Astrocyte (in vitro differentiated cells and primary cell): ENCODE results near the gene CORIN. TPM values are rescaled to one million over a fixed set of nuclear protein-coding genes. Genes with fewer than 3 reads are reported as not detected.

Experiments used
- DNase-seq: peaks from one replicate; pipeline ENCODE4 v3.0.0-alpha.2; 2010; ENCODE audit warnings: low read depth
- FAIRE-seq: peaks from 2 replicates; lab custom pipeline; 2011; peaks lifted over from hg19 to GRCh38; lab: Jason Lieb, UNC
- H2AFZ ChIP-seq: 2 replicates; pipeline ENCODE4 v1.6.0; 2012; ENCODE audit warnings: low read depth, low read length, inconsistent platforms
- H3K27ac ChIP-seq: 2 replicates; pipeline ENCODE4 v1.5.1; 2011; ENCODE audit warnings: low read depth, low read length, inconsistent platforms
- H3K27me3 ChIP-seq: 2 replicates; pipeline ENCODE4 v1.6.0; 2011; ENCODE audit warnings: low read length, inconsistent platforms; ENCODE audit not compliant: insufficient read depth
- H3K36me3 ChIP-seq: 2 replicates; pipeline ENCODE4 v1.5.1; 2011; ENCODE audit warnings: low read length, inconsistent platforms; ENCODE audit not compliant: insufficient read depth
- H3K4me1 ChIP-seq: 2 replicates; pipeline ENCODE4 v1.5.1; 2011; ENCODE audit warnings: low read length, inconsistent platforms; ENCODE audit not compliant: insufficient read depth
- H3K4me2 ChIP-seq: 2 replicates; pipeline ENCODE4 v1.6.0; 2012; ENCODE audit warnings: low read length, inconsistent platforms
- H3K4me3 ChIP-seq: 2 replicates; pipeline ENCODE4 v1.5.1; 2011; ENCODE audit warnings: low read depth, mild to moderate bottlenecking, low read length, inconsistent platforms; ENCODE audit not compliant: insufficient read depth
- H3K79me2 ChIP-seq: 2 replicates; pipeline ENCODE4 v1.6.0; 2012; ENCODE audit warnings: mild to moderate bottlenecking, low read length, inconsistent platforms; ENCODE audit not compliant: insufficient read depth
- H3K9ac ChIP-seq: 2 replicates; pipeline ENCODE4 v1.6.0; 2012; ENCODE audit warnings: mild to moderate bottlenecking, low read length, inconsistent platforms
- H3K9me3 ChIP-seq: 2 replicates; pipeline ENCODE4 v1.5.1; 2012; ENCODE audit warnings: low read depth, mild to moderate bottlenecking, low read length, inconsistent platforms; ENCODE audit not compliant: insufficient read depth
- H4K20me1 ChIP-seq: 2 replicates; pipeline ENCODE4 v1.6.0; 2012; ENCODE audit warnings: low read length, inconsistent platforms; ENCODE audit not compliant: insufficient read depth
- H3K27ac Mint-ChIP-seq: one replicate; pipeline ENCODE4 v1.8.0; 2021; ENCODE audit warnings: mild to moderate bottlenecking, mixed read lengths; ENCODE audit not compliant: unreplicated experiment
- H3K27me3 Mint-ChIP-seq: one replicate; pipeline ENCODE4 v1.8.0; 2021; ENCODE audit warnings: low read depth, mixed read lengths; ENCODE audit not compliant: unreplicated experiment
- H3K36me3 Mint-ChIP-seq: one replicate; pipeline ENCODE4 v1.8.0; 2021; ENCODE audit warnings: low read depth, mixed read lengths; ENCODE audit not compliant: unreplicated experiment
- H3K4me1 Mint-ChIP-seq: one replicate; pipeline ENCODE4 v1.8.0; 2021; ENCODE audit warnings: low read depth, mixed read lengths; ENCODE audit not compliant: unreplicated experiment
- H3K4me3 Mint-ChIP-seq: one replicate; pipeline ENCODE4 v1.8.0; 2021; ENCODE audit warnings: mild to moderate bottlenecking, moderate library complexity, mixed read lengths; ENCODE audit not compliant: unreplicated experiment
- H3K9me3 Mint-ChIP-seq: one replicate; pipeline ENCODE4 v1.8.0; 2021; ENCODE audit warnings: mild to moderate bottlenecking, mixed read lengths; ENCODE audit not compliant: unreplicated experiment
- EZH2 ChIP-seq: IDR thresholded peaks from 2 replicates; pipeline ENCODE4 v1.6.1; 2012; ENCODE audit warnings: mild to moderate bottlenecking, low read length, inconsistent platforms; ENCODE audit not compliant: insufficient read depth
- total RNA-seq: library from RNA; stranded (reverse); gene quantifications from 2 replicates; pipeline ENCODE4 v1.2.1, GENCODE V29; 2021
- TF ChIP-seq, protein P1 (sequence below): IDR thresholded peaks from 2 replicates; pipeline ENCODE4 v1.5.1; 2011; ENCODE audit warnings: low read depth, mild to moderate bottlenecking, inconsistent platforms, low read length, moderate library complexity; ENCODE audit not compliant: insufficient read depth

The CORIN gene
- total RNA-seq, 1 donor from 2014 or later, result 0.20 TPM

DNA sequence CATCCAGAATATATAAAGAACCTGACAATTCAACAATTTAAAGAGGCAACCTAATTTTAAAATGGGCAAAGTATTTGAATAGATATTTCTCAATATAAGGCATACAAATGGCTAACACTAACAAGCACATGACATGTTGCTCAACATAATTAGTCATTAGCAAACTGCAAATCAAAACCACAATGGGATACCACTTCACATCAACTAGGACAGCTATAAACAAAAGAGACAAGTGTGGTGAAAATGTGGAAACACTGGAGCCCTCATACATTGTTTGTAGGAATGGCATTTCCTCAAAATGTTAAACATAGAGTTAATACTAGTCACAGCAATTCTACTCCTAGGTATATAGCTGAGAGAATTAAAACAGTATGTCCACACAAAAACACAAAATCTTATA lies 96.7 kb downstream of the CORIN start:
- no peaks in the 10 kb centered on the region for H3K79me2 ChIP-seq
- no peak overlapping the region for H3K4me2 ChIP-seq
- H3K9me3 ChIP-seq, result no peaks in the 10 kb centered on the region
- H2AFZ ChIP-seq, result no peak overlapping the region
- TF ChIP-seq, protein P1, sequence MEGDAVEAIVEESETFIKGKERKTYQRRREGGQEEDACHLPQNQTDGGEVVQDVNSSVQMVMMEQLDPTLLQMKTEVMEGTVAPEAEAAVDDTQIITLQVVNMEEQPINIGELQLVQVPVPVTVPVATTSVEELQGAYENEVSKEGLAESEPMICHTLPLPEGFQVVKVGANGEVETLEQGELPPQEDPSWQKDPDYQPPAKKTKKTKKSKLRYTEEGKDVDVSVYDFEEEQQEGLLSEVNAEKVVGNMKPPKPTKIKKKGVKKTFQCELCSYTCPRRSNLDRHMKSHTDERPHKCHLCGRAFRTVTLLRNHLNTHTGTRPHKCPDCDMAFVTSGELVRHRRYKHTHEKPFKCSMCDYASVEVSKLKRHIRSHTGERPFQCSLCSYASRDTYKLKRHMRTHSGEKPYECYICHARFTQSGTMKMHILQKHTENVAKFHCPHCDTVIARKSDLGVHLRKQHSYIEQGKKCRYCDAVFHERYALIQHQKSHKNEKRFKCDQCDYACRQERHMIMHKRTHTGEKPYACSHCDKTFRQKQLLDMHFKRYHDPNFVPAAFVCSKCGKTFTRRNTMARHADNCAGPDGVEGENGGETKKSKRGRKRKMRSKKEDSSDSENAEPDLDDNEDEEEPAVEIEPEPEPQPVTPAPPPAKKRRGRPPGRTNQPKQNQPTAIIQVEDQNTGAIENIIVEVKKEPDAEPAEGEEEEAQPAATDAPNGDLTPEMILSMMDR, result no peak
- no peak for TF ChIP-seq EZH2
- H4K20me1 ChIP-seq, result no peaks in the 10 kb centered on the region
- H3K27me3 Mint-ChIP-seq, result no peaks in the 10 kb centered on the region
- no peak overlapping the region for H3K9ac ChIP-seq
- H3K27ac ChIP-seq, result no peak overlapping the region
- H3K4me1 ChIP-seq, result no peaks in the 10 kb centered on the region
- peaks cover 4% of the 10 kb centered on the region for H3K9me3 Mint-ChIP-seq
- no peak for DNase-seq
- no peaks in the 10 kb centered on the region for H3K36me3 Mint-ChIP-seq
- FAIRE-seq, result no peak
- H3K4me3 Mint-ChIP-seq, result no peak overlapping the region
- H3K27me3 ChIP-seq, result no peaks in the 10 kb centered on the region
- H3K4me3 ChIP-seq, result no peak overlapping the region
- no peaks in the 10 kb centered on the region for H3K36me3 ChIP-seq
- H3K4me1 Mint-ChIP-seq, result no peaks in the 10 kb centered on the region
- H3K27ac Mint-ChIP-seq, result no peak overlapping the region

DNA sequence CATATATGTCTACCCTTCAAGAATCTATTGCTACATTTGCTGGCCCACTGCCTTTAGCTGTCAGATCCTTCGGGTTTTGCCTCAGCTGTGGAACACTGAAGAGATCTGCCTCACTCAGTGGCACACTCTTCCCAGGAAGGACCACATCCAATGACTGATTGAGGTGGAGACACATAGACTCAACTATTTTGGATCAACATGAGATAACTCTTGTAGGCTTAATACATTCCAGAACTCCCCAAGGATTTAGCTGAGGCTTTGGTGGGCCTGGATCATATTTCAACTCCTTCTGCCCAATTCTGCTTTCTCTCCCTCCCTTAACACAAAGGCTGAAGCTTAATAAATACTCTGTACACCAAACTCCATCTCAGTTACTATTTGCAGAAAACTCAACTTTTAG lies 100.5 kb downstream of the CORIN start:
- no peak overlapping the region for H3K4me3 ChIP-seq
- no peak overlapping the region for H2AFZ ChIP-seq
- H3K4me3 Mint-ChIP-seq, result no peak overlapping the region
- DNase-seq, result no peak
- no peak overlapping the region for H3K27ac Mint-ChIP-seq
- H3K4me1 Mint-ChIP-seq, result no peaks in the 10 kb centered on the region
- no peaks in the 10 kb centered on the region for H3K27me3 Mint-ChIP-seq
- no peaks in the 10 kb centered on the region for H3K9me3 ChIP-seq
- no peak overlapping the region for H3K9ac ChIP-seq
- no peak overlapping the region for H3K4me2 ChIP-seq
- no peaks in the 10 kb centered on the region for H3K36me3 Mint-ChIP-seq
- H3K27ac ChIP-seq, result no peak overlapping the region
- no peaks in the 10 kb centered on the region for H4K20me1 ChIP-seq
- no peaks in the 10 kb centered on the region for H3K36me3 ChIP-seq
- H3K79me2 ChIP-seq, result no peaks in the 10 kb centered on the region
- no peaks in the 10 kb centered on the region for H3K9me3 Mint-ChIP-seq
- no peaks in the 10 kb centered on the region for H3K4me1 ChIP-seq
- FAIRE-seq, result no peak
- TF ChIP-seq, protein P1, result no peak
- no peak for TF ChIP-seq EZH2
- H3K27me3 ChIP-seq, result no peaks in the 10 kb centered on the region

DNA sequence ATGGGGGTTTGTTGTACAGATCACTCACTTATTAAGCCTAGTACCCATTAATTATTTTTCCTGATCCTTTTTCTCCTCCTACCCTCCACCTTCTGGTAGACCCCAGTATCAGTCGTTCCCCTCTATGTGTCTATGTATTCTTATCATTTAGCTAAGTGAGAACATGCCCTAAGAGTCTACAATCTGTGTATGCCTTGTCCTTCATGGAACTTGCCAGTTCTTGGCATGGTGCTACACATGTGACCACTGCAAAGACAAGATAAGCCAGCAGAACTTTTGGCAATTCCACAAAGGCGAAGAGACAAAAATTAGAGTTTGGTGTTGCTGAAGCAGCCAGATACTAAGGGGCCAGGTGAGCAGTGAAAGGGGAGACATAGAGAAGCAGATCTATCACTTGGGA lies 101.3 kb downstream of the CORIN start:
- H3K4me3 ChIP-seq, result no peak overlapping the region
- H3K9me3 ChIP-seq, result no peaks in the 10 kb centered on the region
- Mint-ChIP-seq H3K36me3 (no peaks in the 10 kb centered on the region), H3K27me3 (no peaks in the 10 kb centered on the region), H3K4me1 (no peaks in the 10 kb centered on the region), H3K4me3 (no peak overlapping the region), H3K9me3 (no peaks in the 10 kb centered on the region), H3K27ac (no peak overlapping the region)
- no peak overlapping the region for H3K27ac ChIP-seq
- no peak overlapping the region for H3K4me2 ChIP-seq
- H3K4me1 ChIP-seq, result no peaks in the 10 kb centered on the region
- no peaks in the 10 kb centered on the region for H4K20me1 ChIP-seq
- no peak overlapping the region for H3K9ac ChIP-seq
- TF ChIP-seq EZH2, result no peak
- TF ChIP-seq, protein P1, result no peak
- no peak overlapping the region for H2AFZ ChIP-seq
- no peaks in the 10 kb centered on the region for H3K27me3 ChIP-seq
- no peaks in the 10 kb centered on the region for H3K79me2 ChIP-seq
- no peaks in the 10 kb centered on the region for H3K36me3 ChIP-seq
- FAIRE-seq, result no peak
- no peak for DNase-seq
